ENCODE results near the gene RPP25.

GRCh38 chr15:74994236-74994635, 37.7 kb upstream of the RPP25 start:
- no peak for TF ChIP-seq POLR2A (IDR thresholded peaks at IDR 0.05)
- TF ChIP-seq, protein P1, sequence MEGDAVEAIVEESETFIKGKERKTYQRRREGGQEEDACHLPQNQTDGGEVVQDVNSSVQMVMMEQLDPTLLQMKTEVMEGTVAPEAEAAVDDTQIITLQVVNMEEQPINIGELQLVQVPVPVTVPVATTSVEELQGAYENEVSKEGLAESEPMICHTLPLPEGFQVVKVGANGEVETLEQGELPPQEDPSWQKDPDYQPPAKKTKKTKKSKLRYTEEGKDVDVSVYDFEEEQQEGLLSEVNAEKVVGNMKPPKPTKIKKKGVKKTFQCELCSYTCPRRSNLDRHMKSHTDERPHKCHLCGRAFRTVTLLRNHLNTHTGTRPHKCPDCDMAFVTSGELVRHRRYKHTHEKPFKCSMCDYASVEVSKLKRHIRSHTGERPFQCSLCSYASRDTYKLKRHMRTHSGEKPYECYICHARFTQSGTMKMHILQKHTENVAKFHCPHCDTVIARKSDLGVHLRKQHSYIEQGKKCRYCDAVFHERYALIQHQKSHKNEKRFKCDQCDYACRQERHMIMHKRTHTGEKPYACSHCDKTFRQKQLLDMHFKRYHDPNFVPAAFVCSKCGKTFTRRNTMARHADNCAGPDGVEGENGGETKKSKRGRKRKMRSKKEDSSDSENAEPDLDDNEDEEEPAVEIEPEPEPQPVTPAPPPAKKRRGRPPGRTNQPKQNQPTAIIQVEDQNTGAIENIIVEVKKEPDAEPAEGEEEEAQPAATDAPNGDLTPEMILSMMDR (IDR thresholded peaks at IDR 0.05): no peak

Data from suprapubic skin (tissue), 3 donors.